Erythroblast (primary cell): ENCODE data around the gene RHOJ.

Experiments used
- GATA1 ChIP-seq: IDR thresholded peaks from 2 replicates; pipeline ENCODE4 v1.6.1; 2011; ENCODE audit warnings: low read depth, mild to moderate bottlenecking, control low read depth, low read length, moderate library complexity
- POLR2A ChIP-seq: IDR thresholded peaks from 2 replicates; pipeline ENCODE4 v1.6.1; 2011; ENCODE audit warnings: mild to moderate bottlenecking, low read length

- TF ChIP-seq POLR2A (no peak), GATA1 (no peak)
These were observed 88.6 kb downstream of the RHOJ start for GRCh38 chr14:63292805-63293204.
